HG02973 (cell line): ENCODE results near the gene PRICKLE2.

Experiments used
- ATAC-seq: cut with Tn5 transposase; IDR thresholded peaks from one replicate; pipeline ENCODE4 v1.9.1; 2021; ENCODE audit warnings: moderate library complexity; ENCODE audit not compliant: unreplicated experiment

PRICKLE2 gene

DNA sequence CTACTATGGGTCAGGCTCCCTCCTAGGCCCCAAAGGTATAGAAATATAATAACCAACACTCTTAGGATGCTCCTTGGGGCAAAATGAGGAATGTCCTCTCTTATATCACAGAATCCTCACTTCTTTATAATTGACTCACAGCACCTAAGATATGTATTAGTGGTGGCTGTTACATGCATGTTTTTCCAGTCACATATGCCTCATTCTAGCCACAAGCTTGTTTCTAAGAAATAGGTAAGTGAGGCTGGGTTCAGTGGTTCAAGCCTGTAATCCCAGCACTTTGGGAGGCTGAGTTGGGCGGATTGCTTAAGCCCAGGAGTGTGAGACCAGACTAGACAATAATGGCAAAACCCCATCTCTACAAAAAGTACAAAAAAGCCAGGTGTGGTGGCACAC, 144.0 kb downstream of the PRICKLE2 start:
- no peak for ATAC-seq

DNA sequence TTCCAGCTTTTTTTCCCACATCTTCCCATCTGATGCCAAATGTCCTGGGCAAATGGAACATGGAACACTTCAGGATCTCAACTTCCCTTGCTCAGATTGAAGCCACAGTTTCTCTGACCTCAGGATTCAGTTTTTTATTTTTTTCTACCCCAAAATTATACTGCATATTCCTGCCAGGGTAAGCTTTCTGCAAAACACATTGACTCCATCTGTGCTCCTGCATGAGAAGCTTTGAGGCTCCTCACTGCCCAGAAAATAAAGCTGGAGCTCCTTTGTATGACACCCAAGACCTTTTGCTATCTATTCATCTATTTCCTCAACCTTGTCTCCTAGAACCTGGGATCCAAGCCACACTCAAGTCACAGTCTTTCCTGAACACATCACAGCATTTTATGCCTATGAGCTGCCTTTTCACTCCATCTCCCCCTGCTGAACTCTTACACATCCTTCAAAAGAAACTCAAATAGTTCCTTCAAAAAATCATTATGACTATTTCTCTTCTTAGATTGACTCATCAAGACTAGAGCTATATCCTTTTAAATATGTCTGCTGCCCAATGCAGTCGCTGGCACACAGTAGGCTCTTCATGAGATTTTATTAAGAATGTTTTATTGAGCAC, 144.5 kb downstream of the PRICKLE2 start:
- no peak for ATAC-seq

DNA sequence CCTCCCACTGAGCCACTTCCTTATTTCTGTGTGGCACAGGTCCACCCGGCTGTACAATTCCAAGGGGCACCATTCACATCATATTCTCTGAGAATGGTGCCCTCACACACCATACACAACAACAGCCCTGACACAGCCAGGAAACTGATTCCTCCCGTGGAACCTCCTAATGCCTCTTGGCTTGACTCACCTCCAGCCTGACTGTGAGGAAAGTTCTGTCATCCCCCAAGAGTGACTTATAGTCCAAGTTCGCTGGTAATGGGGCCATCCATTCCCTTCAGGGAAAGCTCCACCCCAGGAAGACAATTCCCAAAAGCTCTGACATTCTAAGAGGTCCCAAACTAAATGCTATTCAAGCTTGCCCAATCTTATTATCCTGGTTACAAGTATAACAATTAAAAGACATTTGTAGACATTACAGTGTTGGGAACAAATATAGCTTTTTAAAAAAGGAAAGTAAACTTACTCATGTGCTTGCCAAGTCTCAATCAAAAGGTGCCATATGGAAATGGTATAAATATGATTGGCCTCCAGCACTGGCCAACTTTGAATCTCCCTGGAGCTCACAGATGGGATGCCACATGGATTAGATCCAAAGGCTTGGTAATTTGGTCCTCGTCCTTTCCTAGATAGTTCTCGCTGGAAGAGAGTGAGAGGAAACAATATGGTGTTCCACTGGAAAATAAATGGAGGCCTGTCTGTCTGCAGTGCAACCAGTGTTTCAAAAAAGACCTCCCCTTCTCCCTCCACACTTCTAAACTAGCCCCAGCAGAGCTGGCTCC, 145.7 kb downstream of the PRICKLE2 start:
- ATAC-seq = no peak

DNA sequence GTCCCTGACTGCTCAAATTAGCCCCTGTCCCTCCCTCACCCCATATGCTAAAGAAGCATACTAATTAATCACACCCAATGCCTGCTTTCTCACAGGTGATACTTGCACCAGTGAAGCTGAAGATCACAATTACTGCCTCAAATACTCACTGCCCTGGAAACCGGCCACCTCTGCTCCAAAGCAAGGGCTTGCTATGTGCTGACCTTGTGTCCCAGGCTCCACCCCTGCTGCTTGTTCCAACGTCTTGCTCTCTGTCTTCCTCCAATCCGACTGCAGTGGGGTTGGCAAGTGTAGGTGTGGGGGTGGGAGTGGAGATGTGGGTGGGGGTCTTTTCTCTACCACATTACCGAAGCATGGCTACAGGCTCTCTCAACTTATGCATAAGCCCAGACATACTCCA, 146.3 kb downstream of the PRICKLE2 start:
- no peak for ATAC-seq

DNA sequence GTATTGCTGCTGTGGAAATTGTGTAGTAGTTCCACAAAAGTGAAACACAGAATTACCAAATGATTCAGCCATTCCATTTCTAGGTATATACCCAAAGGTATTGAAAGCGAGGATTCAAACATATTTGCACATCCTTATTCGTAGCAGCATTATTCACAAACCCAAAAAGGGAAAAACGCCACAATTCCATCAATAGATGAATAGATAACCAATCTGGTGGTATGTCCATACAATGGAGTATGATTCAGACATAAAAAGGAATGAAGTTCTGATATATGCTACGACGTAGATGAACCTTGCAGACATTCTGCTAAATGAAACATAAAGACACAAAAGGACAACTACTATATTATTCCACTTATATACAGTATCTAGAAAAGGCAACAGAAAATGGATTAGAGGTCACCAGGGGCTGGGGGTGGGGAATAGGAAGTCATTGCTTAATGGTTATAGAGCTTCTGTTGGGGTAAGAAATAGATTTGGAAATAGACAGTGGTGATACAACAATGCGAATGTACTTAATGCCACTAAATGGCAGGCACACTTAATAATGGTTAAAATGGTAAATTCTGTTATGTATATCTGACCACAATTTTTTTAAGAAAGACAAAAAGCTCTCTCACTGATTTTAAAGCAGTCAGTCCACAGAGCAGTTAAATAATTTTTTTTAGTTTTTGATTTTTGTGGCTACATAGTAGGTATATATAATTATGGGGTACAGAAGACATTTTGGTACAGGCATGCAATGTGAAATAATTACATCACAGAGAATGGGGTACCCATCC, 150.2 kb downstream of the PRICKLE2 start:
- no peak for ATAC-seq

DNA sequence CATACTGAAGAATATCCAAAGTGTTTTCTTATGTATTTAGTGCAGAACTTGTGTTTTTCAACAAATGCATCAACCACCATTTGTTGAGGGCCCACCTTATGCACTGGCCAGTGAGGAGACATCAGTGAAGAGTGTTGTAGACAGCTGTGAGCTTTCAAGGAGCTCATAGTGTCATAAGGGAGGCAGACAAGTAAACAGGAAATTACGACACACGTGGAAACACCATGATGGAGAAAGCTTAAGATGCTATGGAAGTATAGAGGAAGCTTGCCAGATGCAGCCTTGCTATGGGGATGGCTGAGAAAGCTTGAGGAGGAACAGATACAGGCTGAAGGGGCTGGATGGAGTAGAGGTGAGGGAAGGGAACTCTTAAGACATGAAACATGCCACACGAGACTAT, 151.2 kb downstream of the PRICKLE2 start:
- no peak for ATAC-seq

DNA sequence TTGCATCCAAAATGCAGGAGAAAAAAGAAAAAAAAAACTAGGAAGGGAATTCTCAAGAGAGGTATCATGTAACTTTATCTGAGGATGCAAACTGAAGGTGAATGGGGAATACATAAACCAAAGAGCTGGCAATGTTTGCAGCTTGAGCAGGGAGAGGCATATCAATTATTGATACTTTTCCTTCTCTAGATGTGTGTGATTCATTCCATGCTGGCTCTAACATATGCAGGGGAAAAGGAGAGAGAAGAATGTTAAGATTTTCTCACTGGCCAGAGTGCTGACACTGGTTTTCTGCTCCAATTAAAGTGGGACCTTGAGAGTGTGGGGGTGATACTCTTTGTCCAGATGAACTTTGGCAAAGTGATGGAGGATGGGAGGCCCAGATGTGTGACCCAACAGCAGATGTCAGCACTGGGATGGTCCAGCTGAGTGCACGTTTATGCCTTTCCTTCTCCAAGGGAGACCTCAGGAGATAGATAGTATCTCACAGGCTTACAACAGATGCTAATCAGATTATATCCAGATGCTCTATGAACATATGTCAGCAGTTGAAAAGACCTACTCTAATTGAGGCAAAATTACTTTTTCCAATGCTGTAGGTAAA, 152.0 kb downstream of the PRICKLE2 start:
- no peak for ATAC-seq

DNA sequence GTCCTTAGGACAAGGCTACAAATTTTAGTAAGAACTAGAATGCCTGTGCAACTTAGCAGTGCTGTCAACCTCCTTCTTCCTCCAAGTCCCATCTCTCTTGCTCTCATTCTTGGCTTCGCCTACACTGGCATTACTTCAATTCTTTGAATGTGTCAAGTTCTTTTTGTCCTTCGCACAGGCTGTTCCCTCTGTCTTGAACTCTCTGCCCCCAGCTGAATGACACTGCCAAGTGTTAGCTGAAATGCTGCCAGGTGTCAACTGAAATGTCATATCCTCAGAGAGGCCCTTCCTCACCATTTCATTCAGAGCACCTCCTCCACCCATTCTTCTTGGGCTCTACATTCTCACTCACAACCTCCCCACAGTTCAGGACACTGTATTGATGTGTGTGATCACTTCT, 153.1 kb downstream of the PRICKLE2 start:
- ATAC-seq = no peak

DNA sequence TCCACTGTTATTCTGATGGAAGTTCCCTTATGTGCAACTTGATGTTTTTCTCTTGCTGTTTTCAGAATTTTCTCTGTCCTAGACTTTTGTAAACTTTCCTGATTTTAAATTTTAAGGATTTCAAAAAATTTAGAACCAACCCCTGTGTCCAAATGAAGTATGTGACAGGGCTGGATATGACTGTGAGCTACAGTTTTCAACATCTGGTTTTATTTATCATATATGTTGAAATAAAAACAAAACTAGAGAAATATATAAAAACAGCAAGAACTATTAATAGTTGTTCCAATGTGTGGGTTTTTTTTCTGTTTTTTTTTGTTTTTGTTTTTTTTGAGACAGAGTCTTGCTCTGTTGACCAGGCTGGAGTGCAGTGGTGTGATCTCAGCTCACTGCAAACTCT, 154.6 kb downstream of the PRICKLE2 start:
- no peak for ATAC-seq

DNA sequence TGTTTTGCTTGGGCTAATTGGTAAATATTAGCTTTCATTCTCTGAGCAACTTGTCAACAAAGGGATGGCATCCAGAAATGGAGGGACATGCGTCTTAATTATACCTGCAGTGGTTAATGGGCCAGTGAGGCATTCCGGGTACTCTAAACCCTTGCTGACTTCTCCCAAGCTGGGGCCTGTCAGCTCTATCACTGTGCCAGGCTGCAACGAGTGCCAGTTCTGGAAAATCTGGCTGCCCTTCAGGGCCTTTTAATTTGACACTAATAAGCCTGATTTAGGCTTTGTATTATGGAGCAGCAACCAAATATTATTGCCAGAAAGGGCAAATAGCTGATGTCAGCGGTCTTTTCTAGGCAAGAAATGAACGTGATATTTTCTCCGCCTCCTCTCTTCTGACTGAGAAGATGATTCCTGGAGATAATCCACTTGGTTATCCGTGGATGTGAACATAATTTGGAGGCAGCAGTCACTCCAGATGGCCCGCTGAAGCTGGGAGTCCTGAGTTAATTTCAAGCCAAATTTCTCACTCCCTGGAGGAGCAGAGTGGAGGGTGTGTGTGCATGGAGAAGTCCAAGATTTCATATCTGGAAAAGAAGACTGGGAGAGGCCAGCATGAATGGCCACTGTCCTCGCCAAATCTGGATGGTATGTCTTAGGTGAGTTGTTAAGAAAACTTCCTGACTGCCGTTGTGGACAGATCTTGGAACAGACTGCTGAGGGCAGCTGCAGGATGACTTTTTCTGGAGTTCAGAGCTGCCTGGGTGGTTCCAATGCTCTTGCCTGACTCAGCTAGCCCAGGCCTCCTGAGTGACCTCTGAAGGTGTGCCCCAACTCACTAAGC, 157.5 kb downstream of the PRICKLE2 start:
- ATAC-seq = no peak

DNA sequence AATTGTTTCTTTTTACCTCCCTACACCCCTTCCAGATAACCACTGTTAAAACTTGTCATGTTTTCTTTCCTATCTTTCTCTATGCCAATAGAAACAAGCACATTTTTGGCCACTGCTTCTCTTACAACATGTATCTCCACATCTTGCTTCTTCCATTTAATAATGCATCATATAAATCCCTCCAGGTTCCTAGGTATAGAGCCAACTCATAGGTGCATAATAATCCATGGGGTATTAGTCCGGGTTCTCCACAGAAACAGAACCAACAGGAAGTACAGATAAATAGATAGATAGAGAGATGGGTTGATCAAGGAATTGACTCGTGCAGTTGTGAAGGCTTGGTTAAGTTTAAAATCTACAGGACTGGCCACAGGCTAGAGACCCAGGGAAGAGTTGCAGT, 160.5 kb downstream of the PRICKLE2 start:
- no peak for ATAC-seq

DNA sequence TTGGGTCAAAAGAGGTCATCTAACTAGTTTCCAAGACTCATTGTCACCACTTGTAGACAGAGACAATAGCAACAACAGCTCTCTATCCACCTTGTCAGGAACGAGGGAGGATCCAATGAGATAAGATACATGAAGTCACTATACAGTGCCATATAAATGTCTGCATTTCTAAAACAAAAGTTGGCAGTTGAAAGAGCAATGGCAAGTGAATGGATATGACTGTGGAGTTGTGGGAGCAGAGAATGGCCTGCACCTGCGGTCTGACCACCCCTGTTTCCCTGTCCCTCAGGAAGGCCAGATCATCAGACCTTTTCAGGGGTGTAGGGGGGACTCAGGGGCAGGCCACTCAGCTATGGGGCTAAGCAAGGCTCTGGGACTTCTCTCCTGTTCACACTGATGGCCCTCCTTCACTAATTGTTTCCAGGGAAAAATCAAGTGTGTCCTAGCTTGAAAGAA, 161.3 kb downstream of the PRICKLE2 start:
- ATAC-seq = no peak

DNA sequence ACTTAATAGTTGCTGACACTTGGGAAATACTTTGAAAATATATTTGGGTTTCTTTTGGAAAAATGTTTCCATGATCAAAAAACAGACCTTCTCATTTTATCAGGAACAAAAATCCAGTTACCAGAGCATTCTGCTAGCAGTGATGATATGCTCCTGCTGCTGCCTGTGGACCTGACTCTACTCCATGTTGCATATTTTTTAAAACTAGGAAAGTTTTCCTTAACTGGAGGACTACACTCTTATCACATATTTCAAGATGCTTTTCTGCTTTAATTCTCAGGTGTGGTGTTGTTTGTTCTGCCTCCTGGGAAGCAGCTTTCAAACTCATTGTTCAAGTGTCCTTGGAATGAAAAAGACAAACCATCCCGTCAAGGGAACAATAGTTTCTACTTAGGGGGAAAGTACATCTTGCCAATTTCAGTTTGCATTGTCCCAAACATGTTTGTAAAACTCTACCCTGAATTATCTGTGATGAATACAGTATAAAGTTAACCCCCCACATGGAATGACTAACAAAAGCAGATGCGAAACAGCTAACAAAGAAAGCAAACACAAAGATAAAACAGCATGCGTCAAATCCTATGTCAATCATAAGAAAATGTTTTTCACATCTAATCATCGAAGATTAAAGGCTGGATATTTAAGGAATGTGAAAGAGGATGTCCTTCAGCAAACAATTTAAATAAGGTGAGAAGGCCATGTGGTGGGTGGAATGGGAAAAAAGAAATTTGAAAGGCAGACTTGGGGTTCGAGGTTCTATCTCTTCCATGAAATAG, 161.9 kb downstream of the PRICKLE2 start:
- no peak for ATAC-seq

DNA sequence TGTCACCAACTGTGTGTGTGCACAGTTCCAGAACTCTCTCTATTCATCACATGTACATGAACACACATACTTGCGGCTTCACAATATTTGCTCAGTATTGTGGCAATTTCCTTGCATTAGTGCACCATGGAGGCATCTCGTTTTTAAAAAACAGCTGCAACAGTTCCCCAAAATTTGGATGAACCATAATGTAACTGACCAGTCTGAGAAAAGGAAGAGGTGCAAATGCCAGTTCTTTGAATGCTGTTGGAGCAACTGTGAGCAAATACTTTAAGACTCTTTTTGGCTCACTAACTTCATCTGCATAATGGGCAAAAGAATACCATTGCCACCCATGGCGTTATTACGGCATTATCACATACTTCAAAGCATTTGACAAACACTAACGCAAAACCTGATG, 163.6 kb downstream of the PRICKLE2 start:
- ATAC-seq = no peak

DNA sequence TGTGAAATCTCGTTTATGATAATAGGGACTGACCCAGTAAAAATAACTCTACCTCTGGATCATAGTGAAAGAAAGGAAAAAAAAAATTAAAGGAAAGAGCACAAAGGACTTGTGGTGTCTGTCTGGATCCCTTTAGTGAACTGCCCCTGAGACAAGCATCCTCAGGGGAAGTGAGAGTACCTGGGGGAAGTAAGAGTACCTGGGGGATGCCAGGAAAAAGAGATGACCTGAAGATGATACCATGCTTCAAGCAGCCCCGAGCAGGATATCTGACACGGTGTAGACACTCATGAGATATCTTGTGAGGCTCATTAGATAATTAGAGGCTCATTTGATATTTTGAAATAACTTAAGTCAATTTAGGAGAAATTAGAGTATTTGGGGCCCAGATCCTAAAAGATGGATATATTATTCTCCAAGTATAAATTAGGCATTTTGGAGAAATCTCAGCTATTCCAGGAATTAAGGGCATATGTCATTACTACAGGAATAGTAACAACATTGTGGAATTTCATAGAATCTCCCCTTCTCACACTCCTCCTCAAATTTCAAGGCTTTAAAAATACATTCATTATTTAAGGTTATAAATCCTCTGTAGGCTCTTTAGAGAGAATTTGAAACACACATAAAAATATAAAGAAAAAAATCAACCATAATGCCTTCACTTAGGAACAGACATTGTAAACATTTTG, 165.6 kb downstream of the PRICKLE2 start:
- ATAC-seq = no peak

DNA sequence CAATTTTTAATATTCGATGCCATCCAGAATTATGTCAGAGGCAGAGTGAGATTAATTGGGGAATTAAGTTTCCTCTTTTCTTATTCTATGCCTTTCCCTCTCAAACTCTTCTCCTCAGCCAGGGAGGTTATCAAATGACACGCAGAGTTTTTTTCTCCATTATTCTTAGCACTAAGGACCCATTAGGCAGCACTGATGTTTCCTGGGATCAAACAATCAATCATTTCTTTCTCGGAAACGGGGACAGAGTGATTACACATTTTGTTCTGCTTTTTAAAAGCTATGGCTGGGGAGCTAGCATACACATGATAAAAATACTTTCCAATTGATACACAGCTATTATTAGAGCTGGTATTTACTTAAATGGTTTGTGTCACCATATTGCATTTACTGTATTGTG, 166.7 kb downstream of the PRICKLE2 start:
- ATAC-seq = no peak

DNA sequence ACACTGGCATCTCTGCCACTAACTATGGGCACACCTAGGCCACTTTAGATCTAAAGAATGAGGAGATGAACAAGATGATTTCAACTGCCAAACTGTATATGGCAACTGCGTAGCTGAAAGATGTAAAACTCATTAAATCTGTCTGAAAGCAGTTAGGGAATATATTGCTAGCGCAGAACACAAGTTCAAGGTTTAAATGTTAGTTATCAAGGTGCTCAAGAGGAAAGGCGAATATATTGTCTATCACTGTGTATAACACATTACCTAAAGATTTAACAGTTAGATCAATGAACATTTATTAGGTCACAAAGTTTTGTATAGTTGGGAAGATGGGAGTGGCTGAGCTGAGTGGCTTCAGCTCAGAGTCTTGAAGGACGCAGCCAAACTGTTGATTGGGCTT, 168.0 kb downstream of the PRICKLE2 start:
- no peak for ATAC-seq

DNA sequence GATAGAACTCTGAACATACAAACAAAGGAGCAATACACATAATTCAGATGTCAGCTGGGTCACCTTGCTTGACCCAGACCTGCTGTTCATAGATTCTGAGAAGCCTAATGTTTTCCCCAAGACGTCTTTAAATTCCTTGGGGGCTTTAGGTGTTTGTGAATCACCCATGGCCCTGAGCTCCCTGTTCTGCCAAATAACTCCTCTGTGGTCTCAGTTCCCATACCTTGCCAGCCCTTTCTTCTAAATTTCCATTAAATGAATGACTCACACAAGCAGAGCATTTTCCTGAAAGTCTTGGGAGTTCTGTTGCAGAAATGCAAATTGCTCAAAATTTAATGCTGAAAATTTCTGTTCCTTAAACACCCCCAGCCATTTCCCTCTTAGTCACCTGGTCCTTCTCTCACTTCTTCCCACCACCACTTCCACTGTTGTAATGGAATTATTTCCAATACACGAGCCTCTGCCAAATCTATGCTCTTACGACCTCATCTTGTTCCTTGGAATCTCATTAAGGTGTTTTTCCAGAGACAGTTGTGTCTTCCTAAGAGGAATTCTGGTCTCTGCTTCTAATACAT, 168.6 kb downstream of the PRICKLE2 start:
- ATAC-seq = no peak

DNA sequence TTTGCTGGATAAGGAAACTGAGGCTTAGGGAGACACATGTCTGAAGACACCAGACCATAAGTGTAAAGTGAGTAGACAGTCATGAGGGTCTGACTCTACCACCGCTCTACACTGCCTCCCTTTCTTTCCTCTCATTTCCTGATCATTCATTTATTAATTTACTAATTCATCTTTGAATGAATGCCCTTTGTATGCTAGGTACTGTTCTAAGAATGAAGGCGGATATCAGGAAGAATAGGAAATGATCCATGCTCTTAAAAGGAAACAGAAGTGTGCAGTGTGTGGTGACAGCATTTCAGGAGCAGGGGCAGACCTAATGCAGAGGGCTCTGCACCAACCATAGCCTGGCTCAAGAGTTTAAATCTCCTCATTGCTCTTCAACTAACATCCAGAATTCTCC, 170.2 kb downstream of the PRICKLE2 start:
- no peak for ATAC-seq
